ENCODE measurements around the gene WRNIP1. TPM values are rescaled to one million over a fixed set of nuclear protein-coding genes. Genes with fewer than 3 reads are reported as not detected.

The WRNIP1 gene
- total and polyA plus RNA-seq, 9 of the 15 experiments (the other 6 are each of a cell fraction or from before 2014, with no cell fraction given) = 13.2 to 63.6 (median 48.6) TPM

DNA sequence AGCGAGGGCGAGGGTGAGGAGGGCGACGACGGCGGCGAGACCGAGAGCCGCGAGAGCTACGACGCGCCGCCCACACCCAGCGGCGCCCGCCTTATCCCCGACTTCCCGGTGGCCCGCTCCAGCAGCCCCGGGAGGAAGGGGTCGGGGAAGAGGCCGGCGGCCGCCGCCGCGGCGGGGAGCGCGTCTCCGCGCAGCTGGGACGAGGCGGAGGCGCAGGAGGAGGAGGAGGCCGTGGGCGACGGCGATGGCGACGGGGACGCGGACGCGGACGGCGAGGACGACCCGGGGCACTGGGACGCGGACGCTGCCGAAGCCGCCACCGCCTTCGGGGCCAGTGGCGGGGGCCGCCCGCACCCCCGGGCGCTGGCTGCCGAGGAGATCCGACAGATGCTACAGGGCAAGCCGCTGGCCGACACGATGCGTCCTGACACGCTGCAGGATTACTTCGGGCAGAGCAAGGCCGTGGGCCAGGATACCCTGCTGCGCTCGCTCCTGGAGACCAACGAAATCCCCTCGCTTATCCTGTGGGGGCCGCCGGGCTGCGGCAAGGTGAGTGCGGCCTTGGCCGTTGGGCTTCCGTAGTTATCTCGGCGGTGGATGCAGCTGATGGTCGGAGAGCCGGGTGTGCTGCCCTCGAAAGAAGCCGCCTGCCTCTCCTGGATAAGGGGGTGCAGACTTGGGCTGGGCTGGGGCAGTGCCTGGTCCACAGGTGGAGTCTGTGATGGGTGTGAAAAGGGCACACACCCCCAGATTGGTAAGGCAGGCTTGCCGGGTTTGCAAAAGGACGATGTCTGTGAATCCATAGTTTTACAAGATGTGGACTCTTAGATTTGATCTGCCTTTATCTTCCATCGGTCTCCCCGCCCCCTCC, 938 bp downstream of the WRNIP1 start (continued):
- TF ChIP-seq, protein P1, sequence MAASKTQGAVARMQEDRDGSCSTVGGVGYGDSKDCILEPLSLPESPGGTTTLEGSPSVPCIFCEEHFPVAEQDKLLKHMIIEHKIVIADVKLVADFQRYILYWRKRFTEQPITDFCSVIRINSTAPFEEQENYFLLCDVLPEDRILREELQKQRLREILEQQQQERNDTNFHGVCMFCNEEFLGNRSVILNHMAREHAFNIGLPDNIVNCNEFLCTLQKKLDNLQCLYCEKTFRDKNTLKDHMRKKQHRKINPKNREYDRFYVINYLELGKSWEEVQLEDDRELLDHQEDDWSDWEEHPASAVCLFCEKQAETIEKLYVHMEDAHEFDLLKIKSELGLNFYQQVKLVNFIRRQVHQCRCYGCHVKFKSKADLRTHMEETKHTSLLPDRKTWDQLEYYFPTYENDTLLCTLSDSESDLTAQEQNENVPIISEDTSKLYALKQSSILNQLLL (CRISPR knock-in tag; IDR thresholded peaks at IDR 0.05; ENCODE audit: borderline replicate concordance) = no peak
- TF ChIP-seq SMARCA5 (IDR thresholded peaks at IDR 0.05) (no peak), CHD4 (IDR thresholded peaks at IDR 0.05; ENCODE audit: insufficient read depth, insufficient replicate concordance, low read depth, low read length, poor library complexity, severe bottlenecking) (no peak), PRMT5 (CRISPR knock-in tag; IDR thresholded peaks at IDR 0.05) (no peak), EWSR1 (IDR thresholded peaks at IDR 0.05; ENCODE audit: borderline replicate concordance, low read depth, partially characterized antibody) (no peak), ZNF445 (CRISPR knock-in tag; IDR thresholded peaks at IDR 0.05; ENCODE audit: low read depth) (no peak), ZNF354B (CRISPR knock-in tag; IDR thresholded peaks at IDR 0.05) (no peak), HNRNPH1 (optimal IDR thresholded peaks at IDR 0.05; ENCODE audit: low read depth, low read length) (no peak), CAMTA2 (CRISPR knock-in tag; conservative IDR thresholded peaks at IDR 0.05) (no peak), ZNF695 (CRISPR knock-in tag; IDR thresholded peaks at IDR 0.05) (no peak), TRIM24 (IDR thresholded peaks at IDR 0.05) (0 out of 4 replicates have a peak, but pooled peaks of 1 of the 2 experiments have one; percentile 8), POLR2B (IDR thresholded peaks at IDR 0.05; ENCODE audit: low read depth, partially characterized antibody) (no peak), STAT5A (IDR thresholded peaks at IDR 0.05; ENCODE audit: borderline replicate concordance, low read length) (no peak), DIDO1 (tag; IDR thresholded peaks at IDR 0.05; ENCODE audit: low read depth) (no peak), MAFF (IDR thresholded peaks at IDR 0.05; ENCODE audit: low read length) (no peak)
- TF ChIP-seq, protein P2, sequence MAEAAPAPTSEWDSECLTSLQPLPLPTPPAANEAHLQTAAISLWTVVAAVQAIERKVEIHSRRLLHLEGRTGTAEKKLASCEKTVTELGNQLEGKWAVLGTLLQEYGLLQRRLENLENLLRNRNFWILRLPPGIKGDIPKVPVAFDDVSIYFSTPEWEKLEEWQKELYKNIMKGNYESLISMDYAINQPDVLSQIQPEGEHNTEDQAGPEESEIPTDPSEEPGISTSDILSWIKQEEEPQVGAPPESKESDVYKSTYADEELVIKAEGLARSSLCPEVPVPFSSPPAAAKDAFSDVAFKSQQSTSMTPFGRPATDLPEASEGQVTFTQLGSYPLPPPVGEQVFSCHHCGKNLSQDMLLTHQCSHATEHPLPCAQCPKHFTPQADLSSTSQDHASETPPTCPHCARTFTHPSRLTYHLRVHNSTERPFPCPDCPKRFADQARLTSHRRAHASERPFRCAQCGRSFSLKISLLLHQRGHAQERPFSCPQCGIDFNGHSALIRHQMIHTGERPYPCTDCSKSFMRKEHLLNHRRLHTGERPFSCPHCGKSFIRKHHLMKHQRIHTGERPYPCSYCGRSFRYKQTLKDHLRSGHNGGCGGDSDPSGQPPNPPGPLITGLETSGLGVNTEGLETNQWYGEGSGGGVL (CRISPR knock-in tag; IDR thresholded peaks at IDR 0.05) = no peak
- TF ChIP-seq, protein P3, sequence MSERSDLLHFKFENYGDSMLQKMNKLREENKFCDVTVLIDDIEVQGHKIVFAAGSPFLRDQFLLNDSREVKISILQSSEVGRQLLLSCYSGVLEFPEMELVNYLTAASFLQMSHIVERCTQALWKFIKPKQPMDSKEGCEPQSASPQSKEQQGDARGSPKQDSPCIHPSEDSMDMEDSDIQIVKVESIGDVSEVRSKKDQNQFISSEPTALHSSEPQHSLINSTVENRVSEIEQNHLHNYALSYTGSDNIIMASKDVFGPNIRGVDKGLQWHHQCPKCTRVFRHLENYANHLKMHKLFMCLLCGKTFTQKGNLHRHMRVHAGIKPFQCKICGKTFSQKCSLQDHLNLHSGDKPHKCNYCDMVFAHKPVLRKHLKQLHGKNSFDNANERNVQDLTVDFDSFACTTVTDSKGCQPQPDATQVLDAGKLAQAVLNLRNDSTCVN (CRISPR knock-in tag; IDR thresholded peaks at IDR 0.05) = no peak
- TF ChIP-seq, protein P4, sequence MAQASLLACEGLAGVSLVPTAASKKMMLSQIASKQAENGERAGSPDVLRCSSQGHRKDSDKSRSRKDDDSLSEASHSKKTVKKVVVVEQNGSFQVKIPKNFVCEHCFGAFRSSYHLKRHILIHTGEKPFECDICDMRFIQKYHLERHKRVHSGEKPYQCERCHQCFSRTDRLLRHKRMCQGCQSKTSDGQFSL (CRISPR knock-in tag; IDR thresholded peaks at IDR 0.05) = peak; percentile 57; the same call in 1 of the 2 replicates
- TF ChIP-seq, protein P4 (tag; IDR thresholded peaks at IDR 0.05) = no peak
- TF ChIP-seq, protein P5, sequence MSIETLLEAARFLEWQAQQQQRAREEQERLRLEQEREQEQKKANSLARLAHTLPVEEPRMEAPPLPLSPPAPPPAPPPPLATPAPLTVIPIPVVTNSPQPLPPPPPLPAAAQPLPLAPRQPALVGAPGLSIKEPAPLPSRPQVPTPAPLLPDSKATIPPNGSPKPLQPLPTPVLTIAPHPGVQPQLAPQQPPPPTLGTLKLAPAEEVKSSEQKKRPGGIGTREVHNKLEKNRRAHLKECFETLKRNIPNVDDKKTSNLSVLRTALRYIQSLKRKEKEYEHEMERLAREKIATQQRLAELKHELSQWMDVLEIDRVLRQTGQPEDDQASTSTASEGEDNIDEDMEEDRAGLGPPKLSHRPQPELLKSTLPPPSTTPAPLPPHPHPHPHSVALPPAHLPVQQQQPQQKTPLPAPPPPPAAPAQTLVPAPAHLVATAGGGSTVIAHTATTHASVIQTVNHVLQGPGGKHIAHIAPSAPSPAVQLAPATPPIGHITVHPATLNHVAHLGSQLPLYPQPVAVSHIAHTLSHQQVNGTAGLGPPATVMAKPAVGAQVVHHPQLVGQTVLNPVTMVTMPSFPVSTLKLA (conservative IDR thresholded peaks at IDR 0.05) = no peak
